ENCODE data around the gene GOSR2.

DNA sequence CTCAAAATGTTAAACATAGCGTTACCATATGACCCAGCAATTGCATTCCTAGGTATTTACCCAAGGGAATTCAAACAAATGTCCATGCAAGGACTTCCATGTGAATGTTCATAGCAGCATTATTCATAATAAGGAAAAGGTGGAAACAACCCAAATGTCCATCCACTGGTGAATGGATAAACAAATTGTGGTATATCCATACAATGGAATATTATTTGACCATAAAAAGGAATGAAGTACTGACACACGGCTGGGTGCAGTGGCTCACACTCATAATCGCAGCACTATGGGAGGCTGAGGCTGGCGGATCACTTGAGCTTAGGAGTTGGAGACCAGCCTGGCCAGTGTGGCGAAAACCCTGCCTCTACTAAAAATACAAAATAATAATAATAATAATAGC lies 24.1 kb upstream of the GOSR2 start:
- no peak for TF ChIP-seq POLR2A (IDR thresholded peaks at IDR 0.05)
- TF ChIP-seq, protein P1, sequence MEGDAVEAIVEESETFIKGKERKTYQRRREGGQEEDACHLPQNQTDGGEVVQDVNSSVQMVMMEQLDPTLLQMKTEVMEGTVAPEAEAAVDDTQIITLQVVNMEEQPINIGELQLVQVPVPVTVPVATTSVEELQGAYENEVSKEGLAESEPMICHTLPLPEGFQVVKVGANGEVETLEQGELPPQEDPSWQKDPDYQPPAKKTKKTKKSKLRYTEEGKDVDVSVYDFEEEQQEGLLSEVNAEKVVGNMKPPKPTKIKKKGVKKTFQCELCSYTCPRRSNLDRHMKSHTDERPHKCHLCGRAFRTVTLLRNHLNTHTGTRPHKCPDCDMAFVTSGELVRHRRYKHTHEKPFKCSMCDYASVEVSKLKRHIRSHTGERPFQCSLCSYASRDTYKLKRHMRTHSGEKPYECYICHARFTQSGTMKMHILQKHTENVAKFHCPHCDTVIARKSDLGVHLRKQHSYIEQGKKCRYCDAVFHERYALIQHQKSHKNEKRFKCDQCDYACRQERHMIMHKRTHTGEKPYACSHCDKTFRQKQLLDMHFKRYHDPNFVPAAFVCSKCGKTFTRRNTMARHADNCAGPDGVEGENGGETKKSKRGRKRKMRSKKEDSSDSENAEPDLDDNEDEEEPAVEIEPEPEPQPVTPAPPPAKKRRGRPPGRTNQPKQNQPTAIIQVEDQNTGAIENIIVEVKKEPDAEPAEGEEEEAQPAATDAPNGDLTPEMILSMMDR (IDR thresholded peaks at IDR 0.05) = no peak

Measured in esophagus squamous epithelium (tissue), 4 donors.